Measurements from ENCODE around the gene GNPTG. TPM values are rescaled to one million over a fixed set of nuclear protein-coding genes. Genes with fewer than 3 reads are reported as not detected.
A peak's percentile ranks its signal among the peaks of the same experiment; 100 is the strongest.

Gene GNPTG
- total and polyA plus RNA-seq, 2 of the 13 experiments (the other 11 are each of a cell fraction or from before 2014, with no cell fraction given), result 22.7 to 71.1 TPM

DNA sequence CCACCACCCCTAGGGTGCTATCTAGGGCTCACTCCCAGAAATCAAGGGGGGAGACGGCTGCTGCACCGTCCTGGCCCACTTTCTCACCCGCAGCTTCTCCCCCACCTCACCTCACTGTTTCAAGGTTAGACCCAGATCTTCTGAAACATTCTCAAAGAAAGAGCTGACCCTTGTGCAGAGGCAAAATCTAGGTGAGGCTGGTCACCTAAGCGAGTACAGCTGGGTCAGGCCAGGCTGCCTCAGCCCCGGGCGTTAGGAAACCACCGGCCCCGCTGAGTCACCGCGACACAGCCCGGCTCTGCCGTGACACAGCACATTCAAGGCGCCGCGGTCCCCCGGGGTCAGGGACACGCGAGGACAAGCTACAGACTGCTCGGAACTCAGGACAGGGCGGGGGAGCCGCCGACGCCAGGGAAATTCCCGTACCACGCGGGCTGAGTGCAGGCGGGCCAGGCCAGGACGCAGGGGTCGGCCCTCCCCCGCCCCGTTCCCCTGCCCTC, 27.1 kb downstream of the GNPTG start (continued):
- TF ChIP-seq, protein P1, sequence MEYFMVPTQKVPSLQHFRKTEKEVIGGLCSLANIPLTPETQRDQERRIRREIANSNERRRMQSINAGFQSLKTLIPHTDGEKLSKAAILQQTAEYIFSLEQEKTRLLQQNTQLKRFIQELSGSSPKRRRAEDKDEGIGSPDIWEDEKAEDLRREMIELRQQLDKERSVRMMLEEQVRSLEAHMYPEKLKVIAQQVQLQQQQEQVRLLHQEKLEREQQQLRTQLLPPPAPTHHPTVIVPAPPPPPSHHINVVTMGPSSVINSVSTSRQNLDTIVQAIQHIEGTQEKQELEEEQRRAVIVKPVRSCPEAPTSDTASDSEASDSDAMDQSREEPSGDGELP (IDR thresholded peaks at IDR 0.05; ENCODE audit: borderline replicate concordance, low read depth), result peak; percentile 69; the same call in 1 of the 2 replicates
- peak; percentile 36 for TF ChIP-seq ZFX (CRISPR knock-in tag; IDR thresholded peaks at IDR 0.05; ENCODE audit: low read depth)
- TF ChIP-seq ZNF713 (CRISPR knock-in tag; IDR thresholded peaks at IDR 0.05), result no peak
- no peak; the same call in 1 of the 2 replicates for TF ChIP-seq ZBTB21 (CRISPR knock-in tag; IDR thresholded peaks at IDR 0.05)

DNA sequence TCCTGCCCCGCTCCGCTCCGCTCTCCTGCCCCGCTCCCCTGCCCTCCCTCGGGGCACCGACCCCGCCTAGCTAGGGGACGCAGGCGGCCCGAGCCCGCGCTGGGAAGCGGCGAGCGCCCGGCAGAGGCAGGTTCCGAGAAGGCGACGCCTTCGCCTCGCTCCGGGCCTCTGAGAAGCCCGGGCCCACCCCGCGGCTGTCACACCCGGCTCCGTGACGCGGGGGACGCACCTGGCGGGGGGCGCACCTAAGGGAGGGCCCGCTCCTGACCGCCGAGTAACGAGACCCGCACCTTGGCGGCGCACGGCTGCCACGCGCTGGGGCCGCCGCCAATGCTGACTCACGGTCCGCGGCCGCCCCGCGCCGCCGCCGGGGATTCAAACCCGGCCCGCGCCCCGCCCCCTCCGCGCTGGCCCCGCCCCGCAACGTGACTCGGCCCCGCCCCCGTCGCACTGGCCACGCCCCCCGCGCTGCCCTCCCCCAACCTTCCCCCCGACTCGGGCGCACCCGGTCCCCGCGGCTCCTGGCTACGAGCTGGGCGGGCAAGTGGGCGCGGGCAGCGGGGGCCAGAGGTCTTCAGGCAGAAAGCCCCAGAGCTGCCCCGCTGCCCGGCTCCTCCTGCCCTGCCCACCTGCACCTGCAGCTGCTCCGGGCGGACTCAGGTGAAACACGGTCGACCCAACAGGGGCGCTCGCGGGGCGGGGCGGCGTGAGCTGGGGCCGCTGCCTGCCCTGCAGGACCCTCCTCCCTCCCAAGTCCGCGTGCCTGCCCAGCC, 27.8 kb downstream of the GNPTG start:
- H3K27ac ChIP-seq (ENCODE audit: extremely low read length, insufficient read depth, low read length), result peak overlapping the region; percentile 93
- H3K36me3 ChIP-seq (replicated peaks in 1 of 2; ENCODE audit: control insufficient read depth in 1 of 2, insufficient read depth in 2 of 2, low read length in 2 of 2), result peaks cover 6% of the 10 kb centered on the region in 2 experiments; a peak in 3 of 5 replicates
- no TSS peak for BruUV-seq (replicated peaks)
- peak overlapping the region; percentile 67 to 84 (median 81) for H3K4me3 ChIP-seq (replicated peaks in 1 of 3; ENCODE audit: insufficient read depth in 1 of 3, low read depth in 2 of 3, low read length in 3 of 3)
- ATAC-seq (peak; percentile 61), DNase-seq (ENCODE audit: low spot score) (peak; percentile 32), FAIRE-seq (no peak)
- H2AFZ ChIP-seq (ENCODE audit: low read length), result no peak overlapping the region
- H3K9me3 ChIP-seq (ENCODE audit: low read length), result no peaks in the 10 kb centered on the region
- no peaks in the 10 kb centered on the region for H3K27me3 ChIP-seq (ENCODE audit: control insufficient read depth in 1 of 2, insufficient read depth in 2 of 2, low read length in 2 of 2)
- peaks cover 11% of the 10 kb centered on the region for H4K20me1 ChIP-seq (ENCODE audit: insufficient read depth, low read length)
- H3K79me2 ChIP-seq (ENCODE audit: insufficient read depth, low read length), result peaks cover 16% of the 10 kb centered on the region
- intact Hi-C loops (cut with micrococcal nuclease; ENCODE audit: unreplicated experiment), result no loop called here
- peak overlapping the region; percentile 83 for H3K9ac ChIP-seq (ENCODE audit: insufficient read depth, low read depth, low read length)
- H3K4me1 ChIP-seq (ENCODE audit: insufficient read depth, low read length), result peaks cover 26% of the 10 kb centered on the region
- ChIA-PET CTCF (ENCODE audit: low intra/inter-chr PET ratio, low total read pairs) (no interaction called here), POLR2A (interaction anchor here (0.8 to 2.4 kb wide), 4 partner anchors 11 to 41 kb away, joined by 3 to 8 read pairs (median 4); partner anchors contain the start of gene UQCC4)
- in situ Hi-C loops (cut with HindIII; ENCODE audit: extremely low pct_ligation_motif_present, low pct_unique_long_range_greater_than_20kb), result no loop called here
- 7% methylated on average over 3 of the region's 95 CpGs for WGBS (ENCODE audit: low lambda C conversion rate)
- peak overlapping the region; percentile 95 for H3K4me2 ChIP-seq (ENCODE audit: low read depth, low read length)
- TF ChIP-seq, protein P2, sequence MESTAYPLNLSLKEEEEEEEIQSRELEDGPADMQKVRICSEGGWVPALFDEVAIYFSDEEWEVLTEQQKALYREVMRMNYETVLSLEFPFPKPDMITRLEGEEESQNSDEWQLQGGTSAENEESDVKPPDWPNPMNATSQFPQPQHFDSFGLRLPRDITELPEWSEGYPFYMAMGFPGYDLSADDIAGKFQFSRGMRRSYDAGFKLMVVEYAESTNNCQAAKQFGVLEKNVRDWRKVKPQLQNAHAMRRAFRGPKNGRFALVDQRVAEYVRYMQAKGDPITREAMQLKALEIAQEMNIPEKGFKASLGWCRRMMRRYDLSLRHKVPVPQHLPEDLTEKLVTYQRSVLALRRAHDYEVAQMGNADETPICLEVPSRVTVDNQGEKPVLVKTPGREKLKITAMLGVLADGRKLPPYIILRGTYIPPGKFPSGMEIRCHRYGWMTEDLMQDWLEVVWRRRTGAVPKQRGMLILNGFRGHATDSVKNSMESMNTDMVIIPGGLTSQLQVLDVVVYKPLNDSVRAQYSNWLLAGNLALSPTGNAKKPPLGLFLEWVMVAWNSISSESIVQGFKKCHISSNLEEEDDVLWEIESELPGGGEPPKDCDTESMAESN (CRISPR knock-in tag; conservative IDR thresholded peaks at IDR 0.05), result peak; percentile 77
- TF ChIP-seq NKX3-1 (CRISPR knock-in tag; IDR thresholded peaks at IDR 0.05) (0 out of 2 replicates have a peak, but pooled peaks have one; percentile 3), PAF1 (CRISPR knock-in tag; IDR thresholded peaks at IDR 0.05) (no peak), KMT2B (CRISPR knock-in tag; IDR thresholded peaks at IDR 0.05) (no peak), RBAK (CRISPR knock-in tag; IDR thresholded peaks at IDR 0.05) (no peak), ARNTL (CRISPR knock-in tag; IDR thresholded peaks at IDR 0.05) (peak; percentile 73), MEIS1 (CRISPR knock-in tag; IDR thresholded peaks at IDR 0.05; ENCODE audit: borderline replicate concordance) (no peak), AKAP8 (CRISPR knock-in tag; IDR thresholded peaks at IDR 0.05) (no peak; the same call in 1 of the 2 replicates), HES4 (CRISPR knock-in tag; IDR thresholded peaks at IDR 0.05; ENCODE audit: borderline replicate concordance) (peak; percentile 60; the same call in 1 of the 2 replicates), ZSCAN30 (CRISPR knock-in tag; IDR thresholded peaks at IDR 0.05) (0 out of 2 replicates have a peak, but pooled peaks have one; percentile 40), ZNF263 (CRISPR knock-in tag; IDR thresholded peaks at IDR 0.05) (no peak)
- TF ChIP-seq, protein P3, sequence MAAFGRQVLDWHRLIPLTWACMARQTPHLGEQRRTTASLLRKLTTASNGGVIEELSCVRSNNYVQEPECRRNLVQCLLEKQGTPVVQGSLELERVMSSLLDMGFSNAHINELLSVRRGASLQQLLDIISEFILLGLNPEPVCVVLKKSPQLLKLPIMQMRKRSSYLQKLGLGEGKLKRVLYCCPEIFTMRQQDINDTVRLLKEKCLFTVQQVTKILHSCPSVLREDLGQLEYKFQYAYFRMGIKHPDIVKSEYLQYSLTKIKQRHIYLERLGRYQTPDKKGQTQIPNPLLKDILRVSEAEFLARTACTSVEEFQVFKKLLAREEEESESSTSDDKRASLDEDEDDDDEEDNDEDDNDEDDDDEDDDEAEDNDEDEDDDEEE (CRISPR knock-in tag; IDR thresholded peaks at IDR 0.05), result no peak
- TF ChIP-seq, protein P4, sequence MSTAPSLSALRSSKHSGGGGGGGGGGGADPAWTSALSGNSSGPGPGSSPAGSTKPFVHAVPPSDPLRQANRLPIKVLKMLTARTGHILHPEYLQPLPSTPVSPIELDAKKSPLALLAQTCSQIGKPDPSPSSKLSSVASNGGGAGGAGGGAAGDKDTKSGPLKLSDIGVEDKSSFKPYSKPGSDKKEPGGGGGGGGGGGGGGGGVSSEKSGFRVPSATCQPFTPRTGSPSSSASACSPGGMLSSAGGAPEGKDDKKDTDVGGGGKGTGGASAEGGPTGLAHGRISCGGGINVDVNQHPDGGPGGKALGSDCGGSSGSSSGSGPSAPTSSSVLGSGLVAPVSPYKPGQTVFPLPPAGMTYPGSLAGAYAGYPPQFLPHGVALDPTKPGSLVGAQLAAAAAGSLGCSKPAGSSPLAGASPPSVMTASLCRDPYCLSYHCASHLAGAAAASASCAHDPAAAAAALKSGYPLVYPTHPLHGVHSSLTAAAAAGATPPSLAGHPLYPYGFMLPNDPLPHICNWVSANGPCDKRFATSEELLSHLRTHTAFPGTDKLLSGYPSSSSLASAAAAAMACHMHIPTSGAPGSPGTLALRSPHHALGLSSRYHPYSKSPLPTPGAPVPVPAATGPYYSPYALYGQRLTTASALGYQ (CRISPR knock-in tag; IDR thresholded peaks at IDR 0.05), result no peak
